H9 (cell line): ENCODE results near the gene DIPK1B. TPM values are rescaled to one million over a fixed set of nuclear protein-coding genes. Genes with fewer than 3 reads are reported as not detected.

Experiments
- DNase-seq: peaks from one replicate; pipeline ENCODE4 v3.0.0-alpha.2; 2017
- H2AFZ ChIP-seq: one replicate; pipeline ENCODE4 v1.6.1; 2013; ENCODE audit warnings: mild to moderate bottlenecking, low read length, control low read depth, moderate library complexity
- H2AK5ac ChIP-seq: 2 replicates; pipeline ENCODE4 v1.6.1; 2013; ENCODE audit warnings: low read length, control low read depth, mixed read lengths; ENCODE audit not compliant: insufficient read length
- H2BK120ac ChIP-seq: one replicate; pipeline ENCODE4 v1.6.1; 2013; ENCODE audit warnings: low read depth, mild to moderate bottlenecking, low read length, control low read depth, inconsistent platforms; ENCODE audit not compliant: poor library complexity, severe bottlenecking
- H2BK12ac ChIP-seq: 2 replicates; pipeline ENCODE4 v1.6.1; 2013; ENCODE audit warnings: low read length, control low read depth, mixed read lengths, low read depth; ENCODE audit not compliant: insufficient read length
- H2BK15ac ChIP-seq: 2 replicates; pipeline ENCODE4 v1.6.1; 2013; ENCODE audit warnings: low read depth, low read length, control low read depth
- H2BK20ac ChIP-seq: one replicate; pipeline ENCODE4 v1.6.1; 2013; ENCODE audit warnings: low read depth, mild to moderate bottlenecking, low read length, control low read depth, inconsistent platforms; ENCODE audit not compliant: poor library complexity, severe bottlenecking
- H2BK5ac ChIP-seq: 2 replicates; pipeline ENCODE4 v1.6.1; 2013; ENCODE audit warnings: low read length, control low read depth, mixed read lengths; ENCODE audit not compliant: insufficient read length
- H3K14ac ChIP-seq: 2 replicates; pipeline ENCODE4 v1.6.1; 2013; ENCODE audit warnings: low read length, control low read depth; ENCODE audit not compliant: insufficient read depth
- H3K18ac ChIP-seq: 2 replicates; pipeline ENCODE4 v1.6.1; 2013; ENCODE audit warnings: low read depth, mild to moderate bottlenecking, mixed read lengths, low read length, control low read depth; ENCODE audit not compliant: insufficient read length
- H3K23ac ChIP-seq: 2 replicates; pipeline ENCODE4 v1.6.1; 2013; ENCODE audit warnings: low read length, control low read depth, mixed read lengths, low read depth; ENCODE audit not compliant: insufficient read length
- H3K23me2 ChIP-seq: 2 replicates; pipeline ENCODE4 v1.6.1; 2013; ENCODE audit warnings: low read depth, mild to moderate bottlenecking, mixed read lengths, low read length, control low read depth; ENCODE audit not compliant: insufficient read length, poor library complexity, severe bottlenecking
- H3K27ac ChIP-seq: 2 replicates; pipeline ENCODE4 v1.5.1; 2013; ENCODE audit warnings: low read length, control low read depth, mixed read lengths, low read depth; ENCODE audit not compliant: insufficient read length
- H3K27me3 ChIP-seq: 2 replicates; pipeline ENCODE4 v1.6.1; 2013; ENCODE audit warnings: low read length, control low read depth, inconsistent platforms; ENCODE audit not compliant: insufficient read depth
- H3K4ac ChIP-seq: 2 replicates; pipeline ENCODE4 v1.6.1; 2013; ENCODE audit warnings: low read depth, mild to moderate bottlenecking, control low read depth, inconsistent platforms, low read length, moderate library complexity
- H3K4me1 ChIP-seq: 2 replicates; pipeline ENCODE4 v1.6.1; 2013; ENCODE audit warnings: low read length, control low read depth, inconsistent platforms; ENCODE audit not compliant: insufficient read depth
- H3K4me2 ChIP-seq: 2 replicates; pipeline ENCODE4 v1.6.1; 2013; ENCODE audit warnings: low read length, control low read depth, mixed read lengths; ENCODE audit not compliant: insufficient read length, insufficient read depth
- H3K56ac ChIP-seq: 2 replicates; pipeline ENCODE4 v1.6.1; 2013; ENCODE audit warnings: low read depth, mild to moderate bottlenecking, mixed read lengths, low read length, control low read depth; ENCODE audit not compliant: insufficient read length
- H3K79me1 ChIP-seq: 2 replicates; pipeline ENCODE4 v1.6.1; 2013; ENCODE audit warnings: low read depth, mild to moderate bottlenecking, moderate library complexity, low read length, control low read depth, inconsistent platforms; ENCODE audit not compliant: insufficient read depth, poor library complexity, severe bottlenecking
- H3K79me2 ChIP-seq: 2 replicates; pipeline ENCODE4 v1.6.1; 2013; ENCODE audit warnings: low read length, control low read depth, inconsistent platforms; ENCODE audit not compliant: insufficient read depth
- H3K9ac ChIP-seq: 2 replicates; pipeline ENCODE4 v1.6.1; 2013; ENCODE audit warnings: low read length, control low read depth, mixed read lengths; ENCODE audit not compliant: insufficient read length; ENCODE audit errors: extremely low read depth
- H3K9me3 ChIP-seq: one replicate; pipeline ENCODE4 v1.6.1; 2013; ENCODE audit warnings: low read depth, low read length, inconsistent platforms; ENCODE audit not compliant: control insufficient read depth
- H3T11ph ChIP-seq: one replicate; pipeline ENCODE4 v1.6.1; 2013; ENCODE audit warnings: mild to moderate bottlenecking, low read length, control low read depth, inconsistent platforms
- H4K20me1 ChIP-seq: one replicate; pipeline ENCODE4 v1.6.1; 2013; ENCODE audit not compliant: control insufficient read depth, insufficient read length, insufficient read depth
- H4K5ac ChIP-seq: 2 replicates; pipeline ENCODE4 v1.6.1; 2013; ENCODE audit warnings: low read depth, mild to moderate bottlenecking, mixed read lengths, low read length, control low read depth; ENCODE audit not compliant: insufficient read length
- H4K8ac ChIP-seq: replicated peaks from 2 replicates; pipeline ENCODE4 v1.6.1; 2013; ENCODE audit warnings: low read length, control low read depth, mixed read lengths, low read depth; ENCODE audit not compliant: insufficient read length
- H4K91ac ChIP-seq: 2 replicates; pipeline ENCODE4 v1.6.1; 2013; ENCODE audit warnings: low read depth, mild to moderate bottlenecking, moderate library complexity, mixed read lengths, low read length, control low read depth; ENCODE audit not compliant: insufficient read length
- H3K27ac Mint-ChIP-seq, 3 experiments: 2 replicates in 2 of 3; 3 replicates in 1 of 3; pipeline ENCODE4 v1.8.0; 2020 to 2021; ENCODE audit warnings: mixed read lengths in 3 of 3, mild to moderate bottlenecking in 1 of 3, moderate library complexity in 1 of 3
- H3K27me3 Mint-ChIP-seq: 2 replicates; pipeline ENCODE4 v1.8.0; 2021; ENCODE audit warnings: low read depth, mild to moderate bottlenecking, moderate library complexity, mixed read lengths
- H3K36me3 Mint-ChIP-seq, 3 experiments: 2 replicates in 2 of 3; 3 replicates in 1 of 3; pipeline ENCODE4 v1.8.0; 2020 to 2021; ENCODE audit warnings: low read depth in 3 of 3, mixed read lengths in 3 of 3; ENCODE audit not compliant: insufficient read depth in 1 of 3
- H3K4me1 Mint-ChIP-seq, 2 experiments: 2 replicates each; pipeline ENCODE4 v1.8.0; 2020; ENCODE audit warnings: mixed read lengths in 2 of 2
- H3K4me3 Mint-ChIP-seq, 2 experiments: 2 replicates in 1 of 2; 3 replicates in 1 of 2; pipeline ENCODE4 v1.8.0; 2020 to 2021; ENCODE audit warnings: mild to moderate bottlenecking in 2 of 2, mixed read lengths in 2 of 2, moderate library complexity in 1 of 2
- H3K9me3 Mint-ChIP-seq, 2 experiments: 2 replicates in 1 of 2; 3 replicates in 1 of 2; pipeline ENCODE4 v1.8.0; 2020; ENCODE audit warnings: mild to moderate bottlenecking in 2 of 2, mixed read lengths in 2 of 2, moderate library complexity in 1 of 2
- CTCF ChIP-seq: fragments of 200-600 bp; sonication (generic); conservative IDR thresholded peaks from 3 replicates; pipeline ENCODE4 v1.8.0; 2021; ENCODE audit warnings: antibody characterized with exemption, mild to moderate bottlenecking
- WGBS: extraction: QIAGEN DNeasy Blood & Tissue Kit; methylation state at CpG from one replicate; pipeline ENCODE4 v1.1.7; 2013; ENCODE audit warnings: missing lambda C conversion rate, low lambda C conversion rate, mixed read lengths; ENCODE audit not compliant: insufficient read length; ENCODE audit errors: extremely low coverage; 5-methylcytosine and 5-hydroxymethylcytosine counted together
- total RNA-seq: library from RNA; stranded (reverse); gene quantifications from 2 replicates; pipeline ENCODE4 v1.2.1, GENCODE V29; 2021

Gene DIPK1B
- total RNA-seq, 1 experiment from 2014 or later = 40.3 TPM

DNA sequence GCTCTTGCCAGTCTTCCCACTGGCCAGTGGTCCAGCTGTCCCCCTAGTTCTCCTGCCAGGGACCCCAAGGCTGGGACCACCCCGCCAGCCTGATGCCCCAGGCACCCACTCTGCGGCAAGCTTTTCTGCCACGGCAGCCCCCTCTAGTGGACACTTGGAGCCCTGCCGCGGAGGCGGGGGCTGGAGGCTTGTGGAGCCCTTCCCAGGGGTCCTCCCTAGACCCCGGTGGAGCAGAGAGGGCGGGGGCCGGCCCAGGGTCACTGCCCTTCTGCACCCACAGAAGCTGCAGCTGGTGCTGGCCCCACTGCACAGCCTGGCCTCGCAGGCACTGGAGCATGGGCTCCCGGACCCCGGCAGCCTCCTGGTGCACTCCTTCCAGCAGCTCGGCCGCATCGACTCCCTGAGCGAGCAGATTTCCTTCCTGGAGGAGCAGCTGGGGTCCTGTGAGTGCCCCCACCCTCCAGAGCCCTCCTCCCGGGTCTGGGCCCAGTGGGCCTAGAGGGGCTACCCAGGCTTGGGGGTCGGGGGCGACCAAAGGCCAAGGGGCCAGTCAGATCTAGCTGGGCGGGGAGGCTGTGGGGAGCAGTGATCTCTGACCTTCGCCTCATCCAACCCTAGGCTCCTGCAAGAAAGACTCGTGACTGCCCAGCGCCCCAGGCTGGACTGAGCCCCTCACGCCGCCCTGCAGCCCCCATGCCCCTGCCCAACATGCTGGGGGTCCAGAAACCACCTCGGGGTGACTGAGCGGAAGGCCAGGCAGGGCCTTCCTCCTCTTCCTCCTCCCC lies 40.5 kb upstream of the DIPK1B start:
- Histone ChIP-seq H2BK15ac (no peak overlapping the region), H3K4ac (no peak overlapping the region), H4K91ac (no peak overlapping the region), H3K27me3 (no peaks in the 10 kb centered on the region), H3K18ac (no peak overlapping the region), H3K79me2 (no peaks in the 10 kb centered on the region), H2BK12ac (no peak overlapping the region), H2AFZ (no peak overlapping the region), H2BK120ac (no peak overlapping the region), H3T11ph (no peak overlapping the region), H3K27ac (no peak overlapping the region), H2BK5ac (no peak overlapping the region), H3K14ac (no peak overlapping the region), H4K8ac (no peak overlapping the region), H2BK20ac (no peak overlapping the region), H3K9me3 (no peaks in the 10 kb centered on the region), H3K23me2 (no peaks in the 10 kb centered on the region), H3K79me1 (no peaks in the 10 kb centered on the region), H4K5ac (no peak overlapping the region), H3K23ac (no peak overlapping the region), H3K4me1 (no peaks in the 10 kb centered on the region), H4K20me1 (peaks cover 4% of the 10 kb centered on the region), H3K9ac (no peak overlapping the region), H3K56ac (no peak overlapping the region), H3K4me2 (no peak overlapping the region), H2AK5ac (no peak overlapping the region)
- Mint-ChIP-seq H3K9me3 (no peaks in the 10 kb centered on the region), H3K36me3 (peaks cover 0 to 3% (median 0%) of the 10 kb centered on the region in 3 experiments; a peak in 4 of 7 replicates), H3K4me1 (peaks cover 2 to 4% of the 10 kb centered on the region in 2 experiments; a peak in 3 of 4 replicates), H3K4me3 (no peak overlapping the region), H3K27me3 (peaks cover under 1% of the 10 kb centered on the region; the same call in 1 of the 2 replicates), H3K27ac (no peak overlapping the region)
- WGBS = no CpG with 5 or more reads among the region's 27 CpGs
- TF ChIP-seq CTCF = peak; percentile 90
- peak; percentile 57 for DNase-seq
